ENCODE results near the gene PCNT. TPM values are rescaled to one million over a fixed set of nuclear protein-coding genes. Genes with fewer than 3 reads are reported as not detected.

The PCNT gene
- total and polyA plus RNA-seq, 9 of the 15 experiments (the other 6 are each of a cell fraction or from before 2014, with no cell fraction given), result 9.1 to 53.5 (median 31.3) TPM

- no peak for TF ChIP-seq GTF3C2 (IDR thresholded peaks at IDR 0.05; ENCODE audit: borderline replicate concordance, extremely low read depth, insufficient read length)
- TF ChIP-seq PCBP1 (IDR thresholded peaks at IDR 0.05; ENCODE audit: low read depth, low read length, poor library complexity, severe bottlenecking), result no peak
- TF ChIP-seq GABPB2 (CRISPR knock-in tag; conservative IDR thresholded peaks at IDR 0.05), result no peak
- TF ChIP-seq ZNF41 (CRISPR knock-in tag; conservative IDR thresholded peaks at IDR 0.05), result no peak
- TF ChIP-seq FOXA3 (CRISPR knock-in tag; conservative IDR thresholded peaks at IDR 0.05 in 1 of 2, IDR thresholded peaks at IDR 0.05 in 1 of 2), result peak in 1 of 2 experiments; percentile 62; a peak in 1 of 4 replicates
- peak; percentile 66; the same call in 1 of the 2 replicates for TF ChIP-seq SPI1 (IDR thresholded peaks at IDR 0.05; ENCODE audit: borderline replicate concordance, low read depth, low read length)
- TF ChIP-seq ZNF830 (CRISPR knock-in tag; IDR thresholded peaks at IDR 0.05), result peak; percentile 91; the same call in 1 of the 2 replicates
- peak; percentile 45 for TF ChIP-seq TEAD4 (IDR thresholded peaks at IDR 0.05; ENCODE audit: low read length)
- TF ChIP-seq TEAD4 (CRISPR knock-in tag; IDR thresholded peaks at IDR 0.05; ENCODE audit: borderline replicate concordance), result peak; percentile 89; the same call in 1 of the 2 replicates
- TF ChIP-seq PHB2 (IDR thresholded peaks at IDR 0.05; ENCODE audit: low read depth), result no peak
- no peak for TF ChIP-seq FOXA1 (IDR thresholded peaks at IDR 0.05; ENCODE audit: borderline replicate concordance)
- TF ChIP-seq ZMIZ1 (IDR thresholded peaks at IDR 0.05; ENCODE audit: low read depth in 2 of 2, low read length in 2 of 2), result peak in 1 of 2 experiments; percentile 63; a peak in 1 of 4 replicates
- TF ChIP-seq SMARCA4 (IDR thresholded peaks at IDR 0.05), result no peak
- TF ChIP-seq NCOA1 (IDR thresholded peaks at IDR 0.05; ENCODE audit: low read depth), result peak; percentile 94
- peak; percentile 83 for TF ChIP-seq POLR2AphosphoS5 (IDR thresholded peaks at IDR 0.05; ENCODE audit: control insufficient read depth, insufficient read depth, low read depth, low read length)
- no peak for TF ChIP-seq ZNF551 (CRISPR knock-in tag; IDR thresholded peaks at IDR 0.05)
- TF ChIP-seq NR2C2 (CRISPR knock-in tag; IDR thresholded peaks at IDR 0.05), result peak; percentile 75; the same call in 1 of the 2 replicates
- TF ChIP-seq NR2C2 (tag; IDR thresholded peaks at IDR 0.05), result peak; percentile 91
- TF ChIP-seq ETS1 (conservative IDR thresholded peaks at IDR 0.05; ENCODE audit: control insufficient read depth, low read depth, low read length), result peak; percentile 70
Observed at GRCh38 chr21:46285761-46286647, 38.0 kb upstream of the PCNT start, which contains the start of gene YBEY (continued).
